Neural progenitor cell (in vitro differentiated cells): ENCODE measurements around the gene LRFN2. TPM values are rescaled to one million over a fixed set of nuclear protein-coding genes. Genes with fewer than 3 reads are reported as not detected.

ENCODE experiments used
- DNase-seq: peaks from one replicate; pipeline ENCODE4 v3.0.0-alpha.2; 2016; ENCODE audit warnings: low spot score
- H2AFZ ChIP-seq: fragments of 200-600 bp; sonication (generic); replicated peaks from 2 replicates; pipeline ENCODE4 v1.6.1; 2016; ENCODE audit warnings: antibody characterized with exemption
- H3F3A ChIP-seq: fragments of 200-600 bp; sonication (generic); 2 replicates; pipeline ENCODE4 v1.6.1; 2016; ENCODE audit warnings: antibody characterized with exemption, low read depth
- H3K27ac ChIP-seq: fragments of 200-600 bp; sonication (generic); 2 replicates; pipeline ENCODE4 v1.5.1; 2016; ENCODE audit warnings: mild to moderate bottlenecking
- H3K27me3 ChIP-seq: fragments of 200-600 bp; sonication (generic); 2 replicates; pipeline ENCODE4 v1.6.1; 2016; ENCODE audit warnings: mild to moderate bottlenecking, moderate library complexity
- H3K36me3 ChIP-seq: fragments of 200-600 bp; sonication (generic); 2 replicates; pipeline ENCODE4 v1.5.1; 2016
- H3K4me1 ChIP-seq: fragments of 200-600 bp; sonication (generic); 2 replicates; pipeline ENCODE4 v1.6.1; 2016; ENCODE audit warnings: mixed run types
- H3K4me2 ChIP-seq: fragments of 200-600 bp; sonication (generic); 2 replicates; pipeline ENCODE4 v1.6.1; 2016
- H3K4me3 ChIP-seq: fragments of 200-600 bp; sonication (generic); 2 replicates; pipeline ENCODE4 v1.5.1; 2016
- H3K79me2 ChIP-seq: fragments of 200-600 bp; sonication (generic); 2 replicates; pipeline ENCODE4 v1.6.1; 2016; ENCODE audit warnings: low read depth
- H3K9ac ChIP-seq: fragments of 200-600 bp; sonication (generic); 2 replicates; pipeline ENCODE4 v1.6.1; 2016
- H3K9me3 ChIP-seq: fragments of 200-600 bp; sonication (generic); 2 replicates; pipeline ENCODE4 v1.5.1; 2016; ENCODE audit warnings: low read depth
- H4K20me1 ChIP-seq: fragments of 200-600 bp; sonication (generic); 2 replicates; pipeline ENCODE4 v1.6.1; 2016; ENCODE audit warnings: low read depth
- H3K27ac Mint-ChIP-seq: 3 replicates; pipeline ENCODE4 v1.8.0; 2021; ENCODE audit warnings: mixed read lengths
- H3K27me3 Mint-ChIP-seq: 2 replicates; pipeline ENCODE4 v1.8.0; 2022; ENCODE audit warnings: low read depth, mild to moderate bottlenecking, inconsistent platforms, moderate library complexity, mixed read lengths; ENCODE audit not compliant: insufficient read depth
- H3K36me3 Mint-ChIP-seq: 3 replicates; pipeline ENCODE4 v1.8.0; 2021; ENCODE audit warnings: mixed read lengths
- H3K4me1 Mint-ChIP-seq: 3 replicates; pipeline ENCODE4 v1.8.0; 2021; ENCODE audit warnings: mixed read lengths
- H3K4me3 Mint-ChIP-seq: 3 replicates; pipeline ENCODE4 v1.8.0; 2021; ENCODE audit warnings: mild to moderate bottlenecking, moderate library complexity, mixed read lengths
- H3K9me3 Mint-ChIP-seq: 3 replicates; pipeline ENCODE4 v1.8.0; 2020; ENCODE audit warnings: mixed read lengths
- CTCF ChIP-seq: fragments of 200-600 bp; sonication (generic); IDR thresholded peaks from 2 replicates; pipeline ENCODE4 v1.5.1; 2017; ENCODE audit warnings: antibody characterized with exemption, mild to moderate bottlenecking
- EZH2 ChIP-seq: fragments of 200-600 bp; sonication (generic); IDR thresholded peaks from 2 replicates; pipeline ENCODE4 v1.6.1; 2017; ENCODE audit warnings: antibody characterized with exemption, mild to moderate bottlenecking, moderate library complexity
- EZH2phosphoT487 ChIP-seq: fragments of 200-600 bp; sonication (generic); IDR thresholded peaks from 2 replicates; pipeline ENCODE4 v1.6.1; 2017; ENCODE audit warnings: antibody characterized with exemption
- total RNA-seq: library from RNA; depleted of rRNA; stranded (reverse); fragments of >200 nt; gene quantifications from 2 replicates; pipeline ENCODE4 v1.2.3, GENCODE V29; 2015; ENCODE audit warnings: low replicate concordance

Gene LRFN2
- total RNA-seq, 1 donor from 2014 or later = not detected

- no peak for DNase-seq
- no peak for TF ChIP-seq EZH2phosphoT487
- TF ChIP-seq CTCF = no peak
- TF ChIP-seq EZH2 = no peak
- Histone ChIP-seq H2AFZ (no peak overlapping the region), H3K4me2 (no peak overlapping the region), H3F3A (no peaks in the 10 kb centered on the region), H3K4me3 (no peak overlapping the region), H3K9ac (no peak overlapping the region), H3K79me2 (no peaks in the 10 kb centered on the region), H3K27ac (no peak overlapping the region), H3K4me1 (no peaks in the 10 kb centered on the region), H3K9me3 (no peaks in the 10 kb centered on the region), H3K27me3 (no peaks in the 10 kb centered on the region), H3K36me3 (no peaks in the 10 kb centered on the region), H4K20me1 (no peaks in the 10 kb centered on the region)
- no peaks in the 10 kb centered on the region for H3K4me1 Mint-ChIP-seq
- H3K27ac Mint-ChIP-seq = no peak overlapping the region
- no peaks in the 10 kb centered on the region for H3K36me3 Mint-ChIP-seq
- H3K4me3 Mint-ChIP-seq = no peak overlapping the region
- H3K9me3 Mint-ChIP-seq = no peaks in the 10 kb centered on the region
- H3K27me3 Mint-ChIP-seq = peaks cover 2% of the 10 kb centered on the region
Observed at GRCh38 chr6:40427196-40427595, 160.0 kb downstream of the LRFN2 start.

- Histone ChIP-seq H3K36me3 (no peaks in the 10 kb centered on the region), H3K4me1 (no peaks in the 10 kb centered on the region), H3K4me3 (no peak overlapping the region), H4K20me1 (no peaks in the 10 kb centered on the region), H2AFZ (no peak overlapping the region), H3K9ac (no peak overlapping the region), H3K27me3 (no peaks in the 10 kb centered on the region), H3F3A (no peaks in the 10 kb centered on the region), H3K4me2 (no peak overlapping the region), H3K9me3 (no peaks in the 10 kb centered on the region), H3K79me2 (no peaks in the 10 kb centered on the region), H3K27ac (no peak overlapping the region)
- Mint-ChIP-seq H3K36me3 (no peaks in the 10 kb centered on the region), H3K9me3 (no peaks in the 10 kb centered on the region), H3K27me3 (peaks cover 2% of the 10 kb centered on the region), H3K4me3 (no peak overlapping the region), H3K27ac (no peak overlapping the region), H3K4me1 (no peaks in the 10 kb centered on the region)
- no peak for TF ChIP-seq CTCF
- no peak for TF ChIP-seq EZH2phosphoT487
- TF ChIP-seq EZH2 = no peak
- no peak for DNase-seq
Observed at GRCh38 chr6:40426346-40427066, 160.7 kb downstream of the LRFN2 start.

- Histone ChIP-seq H3K36me3 (no peaks in the 10 kb centered on the region), H3K79me2 (no peaks in the 10 kb centered on the region), H3K9ac (no peak overlapping the region), H3K27ac (no peak overlapping the region), H3K27me3 (no peaks in the 10 kb centered on the region), H3K4me3 (no peak overlapping the region), H3K4me2 (no peak overlapping the region), H2AFZ (no peak overlapping the region), H3K4me1 (peaks cover 5% of the 10 kb centered on the region), H3K9me3 (no peaks in the 10 kb centered on the region), H4K20me1 (no peaks in the 10 kb centered on the region), H3F3A (peaks cover 2% of the 10 kb centered on the region)
- Mint-ChIP-seq H3K9me3 (no peaks in the 10 kb centered on the region), H3K27me3 (peaks cover 2% of the 10 kb centered on the region), H3K36me3 (no peaks in the 10 kb centered on the region), H3K27ac (peak overlapping the region; percentile 84), H3K4me3 (no peak overlapping the region), H3K4me1 (peaks cover 4% of the 10 kb centered on the region)
- DNase-seq = no peak
- TF ChIP-seq EZH2phosphoT487 (no peak), EZH2 (no peak), CTCF (no peak)
Observed at GRCh38 chr6:40425192-40425919, 161.8 kb downstream of the LRFN2 start.
